ENCODE measurements around the gene PTPRM. TPM values are rescaled to one million over a fixed set of nuclear protein-coding genes. Genes with fewer than 3 reads are reported as not detected.
"Not testable (repeated sequence)": the region's sequence is repeated elsewhere in the genome, so short reads cannot be mapped to it uniquely, and the experiment has no call there.

PTPRM gene
- total RNA-seq, 1 donor from 2014 or later: 1.00 TPM

GRCh38 chr18:8439055-8439454 is 871.9 kb downstream of the PTPRM start:
- Mint-ChIP-seq H3K4me3 (no peak overlapping the region), H3K4me1 (no peaks in the 10 kb centered on the region), H3K27ac (no peak overlapping the region), H3K27me3 (peaks cover 2% of the 10 kb centered on the region), H3K9me3 (peaks cover 5% of the 10 kb centered on the region), H3K36me3 (ENCODE audit: low read depth) (no peaks in the 10 kb centered on the region)
- intact Hi-C loops (cut with micrococcal nuclease): no loop called here
- ChIA-PET POLR2A (no interaction called here), CTCF (no interaction called here)
- no peak for DNase-seq
- TF ChIP-seq CTCF (IDR thresholded peaks at IDR 0.05): no peak
- ATAC-seq (ENCODE audit: low read depth): no peak

- no peak overlapping the region for H3K27ac Mint-ChIP-seq
- CTCF ChIA-PET: no interaction called here
- intact Hi-C loops (cut with micrococcal nuclease): no loop called here
- H3K4me1 Mint-ChIP-seq: no peaks in the 10 kb centered on the region
- no peak for ATAC-seq (ENCODE audit: low read depth)
- peaks cover 5% of the 10 kb centered on the region for H3K27me3 Mint-ChIP-seq
- peaks cover 7% of the 10 kb centered on the region for H3K9me3 Mint-ChIP-seq
- TF ChIP-seq CTCF (IDR thresholded peaks at IDR 0.05): no peak
- H3K36me3 Mint-ChIP-seq (ENCODE audit: low read depth): no peaks in the 10 kb centered on the region
- H3K4me3 Mint-ChIP-seq: no peak overlapping the region
- POLR2A ChIA-PET: no interaction called here
- DNase-seq: no peak
Observed at GRCh38 chr18:8443505-8443904, 876.4 kb downstream of the PTPRM start.

- DNase-seq; H3K9me3 Mint-ChIP-seq; H3K4me3 Mint-ChIP-seq; H3K36me3 Mint-ChIP-seq (ENCODE audit: low read depth); POLR2A ChIA-PET; H3K4me1 Mint-ChIP-seq; intact Hi-C loops (cut with micrococcal nuclease); ATAC-seq (ENCODE audit: low read depth); H3K27ac Mint-ChIP-seq; CTCF ChIA-PET; H3K27me3 Mint-ChIP-seq: not testable (repeated sequence)
Observed at GRCh38 chr18:8446936-8447335, 879.8 kb downstream of the PTPRM start.

- no peaks in the 10 kb centered on the region for H3K36me3 Mint-ChIP-seq (ENCODE audit: low read depth)
- TF ChIP-seq CTCF (IDR thresholded peaks at IDR 0.05): no peak
- intact Hi-C loops (cut with micrococcal nuclease): no loop called here
Observed at GRCh38 chr18:8448130-8448529, 881.0 kb downstream of the PTPRM start.

GRCh38 chr18:8450013-8450412 is 882.9 kb downstream of the PTPRM start:
- Mint-ChIP-seq H3K4me1 (no peaks in the 10 kb centered on the region), H3K27ac (no peak overlapping the region), H3K4me3 (no peak overlapping the region), H3K27me3 (peaks cover 3% of the 10 kb centered on the region), H3K9me3 (peaks cover 2% of the 10 kb centered on the region), H3K36me3 (ENCODE audit: low read depth) (no peaks in the 10 kb centered on the region)
- TF ChIP-seq CTCF (IDR thresholded peaks at IDR 0.05): no peak
- ChIA-PET POLR2A (no interaction called here), CTCF (no interaction called here)
- ATAC-seq (ENCODE audit: low read depth) (no peak), DNase-seq (no peak)
- intact Hi-C loops (cut with micrococcal nuclease): no loop called here

More at GRCh38 chr18:8448130-8448529, 881.0 kb downstream of the PTPRM start:
- CTCF ChIA-PET: no interaction called here
- POLR2A ChIA-PET: no interaction called here
- Mint-ChIP-seq H3K27ac (no peak overlapping the region), H3K9me3 (peaks cover 2% of the 10 kb centered on the region), H3K4me1 (no peaks in the 10 kb centered on the region), H3K27me3 (peaks cover 5% of the 10 kb centered on the region), H3K4me3 (no peak overlapping the region)
- DNase-seq (no peak), ATAC-seq (ENCODE audit: low read depth) (no peak)

All from activated B cell treated with CpG ODN at 0.5 μM for 24 hours (primary cell).